Parathyroid adenoma (tissue), 2 donors: ENCODE results near the gene ADAMTS16.

Source experiments
- H2AFZ ChIP-seq: fragments of 300-600 bp; sonication (generic); one replicate; pipeline ENCODE4 v1.7.0; 2017; ENCODE audit warnings: antibody characterized with exemption, mild to moderate bottlenecking
- H3K27ac ChIP-seq: fragments of 300-600 bp; sonication (generic); one replicate; pipeline ENCODE4 v1.7.0; 2017
- H3K27me3 ChIP-seq: fragments of 300-600 bp; sonication (generic); one replicate; pipeline ENCODE4 v1.7.0; 2017; ENCODE audit warnings: low read length; ENCODE audit not compliant: control insufficient read depth, insufficient read depth
- H3K36me3 ChIP-seq: fragments of 300-600 bp; sonication (generic); one replicate; pipeline ENCODE4 v1.7.0; 2017; ENCODE audit warnings: low read length; ENCODE audit not compliant: control insufficient read depth, insufficient read depth
- H3K4me1 ChIP-seq: fragments of 300-600 bp; sonication (generic); one replicate; pipeline ENCODE4 v1.7.0; 2017; ENCODE audit warnings: control low read depth
- H3K4me2 ChIP-seq: fragments of 300-600 bp; sonication (generic); one replicate; pipeline ENCODE4 v1.7.0; 2017; ENCODE audit warnings: low read length
- H3K4me3 ChIP-seq: fragments of 300-600 bp; sonication (generic); one replicate; pipeline ENCODE4 v1.7.0; 2017; ENCODE audit warnings: low read depth, low read length
- H3K79me2 ChIP-seq: fragments of 300-600 bp; sonication (generic); one replicate; pipeline ENCODE4 v1.7.0; 2017; ENCODE audit warnings: control low read depth
- H3K9ac ChIP-seq: fragments of 300-600 bp; sonication (generic); one replicate; pipeline ENCODE4 v1.7.0; 2017; ENCODE audit warnings: mild to moderate bottlenecking
- H3K9me3 ChIP-seq: fragments of 300-600 bp; sonication (generic); one replicate; pipeline ENCODE4 v1.7.0; 2017; ENCODE audit warnings: low read length; ENCODE audit not compliant: control insufficient read depth
- CTCF ChIP-seq: fragments of 300-600 bp; sonication (generic); IDR thresholded peaks from one replicate; pipeline ENCODE4 v1.7.0; 2017; ENCODE audit warnings: antibody characterized with exemption, mild to moderate bottlenecking
- donor health status: primary hyperparathyroidism.

Gene ADAMTS16

DNA sequence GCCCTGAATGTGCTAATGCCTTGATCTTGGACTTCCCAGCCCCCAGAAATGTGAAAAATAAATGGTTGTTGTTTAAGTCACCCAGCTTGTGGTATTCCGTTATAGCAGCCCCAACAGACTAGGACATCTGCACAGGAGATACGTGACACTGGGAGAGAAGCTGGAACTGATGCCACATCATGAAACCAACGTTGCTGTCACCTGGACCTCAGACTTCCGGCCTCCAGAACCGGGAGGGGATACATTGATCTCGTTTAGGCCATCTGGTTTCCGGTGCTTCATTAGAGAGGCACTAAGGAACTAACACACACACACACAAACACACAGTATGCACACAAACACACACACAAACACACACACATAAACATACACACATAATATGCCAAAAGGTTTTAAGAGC, 207.3 kb downstream of the ADAMTS16 start:
- no peak overlapping the region for H3K27ac ChIP-seq
- no peaks in the 10 kb centered on the region for H3K9me3 ChIP-seq
- H3K4me1 ChIP-seq = no peaks in the 10 kb centered on the region
- H3K4me2 ChIP-seq = no peak overlapping the region
- H2AFZ ChIP-seq = no peak overlapping the region
- no peaks in the 10 kb centered on the region for H3K27me3 ChIP-seq
- no peaks in the 10 kb centered on the region for H3K36me3 ChIP-seq
- no peak for TF ChIP-seq CTCF
- H3K79me2 ChIP-seq = no peaks in the 10 kb centered on the region
- no peak overlapping the region for H3K4me3 ChIP-seq
- H3K9ac ChIP-seq = no peak overlapping the region

GRCh38 chr5:5348135-5348534, 208.0 kb downstream of the ADAMTS16 start:
- TF ChIP-seq CTCF = no peak
- Histone ChIP-seq H3K9ac (no peak overlapping the region), H3K4me2 (no peak overlapping the region), H3K36me3 (no peaks in the 10 kb centered on the region), H3K4me3 (no peak overlapping the region), H3K27ac (no peak overlapping the region), H3K9me3 (no peaks in the 10 kb centered on the region), H3K79me2 (no peaks in the 10 kb centered on the region), H3K27me3 (no peaks in the 10 kb centered on the region), H2AFZ (no peak overlapping the region), H3K4me1 (no peaks in the 10 kb centered on the region)

GRCh38 chr5:5348576-5348975, 208.4 kb downstream of the ADAMTS16 start:
- H3K79me2 ChIP-seq = no peaks in the 10 kb centered on the region
- H3K27ac ChIP-seq = no peak overlapping the region
- no peaks in the 10 kb centered on the region for H3K4me1 ChIP-seq
- H3K36me3 ChIP-seq = no peaks in the 10 kb centered on the region
- H3K4me3 ChIP-seq = no peak overlapping the region
- no peak overlapping the region for H3K9ac ChIP-seq
- H3K9me3 ChIP-seq = no peaks in the 10 kb centered on the region
- no peak overlapping the region for H3K4me2 ChIP-seq
- no peak for TF ChIP-seq CTCF
- H2AFZ ChIP-seq = no peak overlapping the region
- H3K27me3 ChIP-seq = no peaks in the 10 kb centered on the region

DNA sequence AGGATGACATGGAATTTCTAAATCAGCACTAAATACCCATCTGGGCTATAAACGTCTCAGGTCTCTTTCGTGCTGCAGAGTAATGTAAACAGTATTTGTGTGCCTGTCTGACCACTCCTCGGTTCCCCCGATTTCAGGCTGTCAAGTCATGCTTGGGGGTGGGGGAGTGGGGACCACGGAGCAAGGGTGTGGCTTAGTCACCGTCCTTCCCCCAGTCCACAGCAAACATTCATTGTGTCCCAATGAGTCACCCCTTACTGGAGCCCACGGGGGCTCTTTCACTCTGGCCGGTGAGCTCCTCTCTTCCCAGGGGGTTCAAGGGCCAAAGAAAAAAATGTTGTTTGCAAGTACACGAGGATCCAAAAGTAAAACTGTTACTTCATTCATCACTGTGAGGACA, 210.0 kb downstream of the ADAMTS16 start:
- Histone ChIP-seq H3K36me3 (no peaks in the 10 kb centered on the region), H2AFZ (no peak overlapping the region), H3K4me1 (no peaks in the 10 kb centered on the region), H3K4me2 (no peak overlapping the region), H3K79me2 (no peaks in the 10 kb centered on the region), H3K9me3 (no peaks in the 10 kb centered on the region), H3K9ac (no peak overlapping the region), H3K27me3 (no peaks in the 10 kb centered on the region), H3K27ac (no peak overlapping the region), H3K4me3 (no peak overlapping the region)
- no peak for TF ChIP-seq CTCF

DNA sequence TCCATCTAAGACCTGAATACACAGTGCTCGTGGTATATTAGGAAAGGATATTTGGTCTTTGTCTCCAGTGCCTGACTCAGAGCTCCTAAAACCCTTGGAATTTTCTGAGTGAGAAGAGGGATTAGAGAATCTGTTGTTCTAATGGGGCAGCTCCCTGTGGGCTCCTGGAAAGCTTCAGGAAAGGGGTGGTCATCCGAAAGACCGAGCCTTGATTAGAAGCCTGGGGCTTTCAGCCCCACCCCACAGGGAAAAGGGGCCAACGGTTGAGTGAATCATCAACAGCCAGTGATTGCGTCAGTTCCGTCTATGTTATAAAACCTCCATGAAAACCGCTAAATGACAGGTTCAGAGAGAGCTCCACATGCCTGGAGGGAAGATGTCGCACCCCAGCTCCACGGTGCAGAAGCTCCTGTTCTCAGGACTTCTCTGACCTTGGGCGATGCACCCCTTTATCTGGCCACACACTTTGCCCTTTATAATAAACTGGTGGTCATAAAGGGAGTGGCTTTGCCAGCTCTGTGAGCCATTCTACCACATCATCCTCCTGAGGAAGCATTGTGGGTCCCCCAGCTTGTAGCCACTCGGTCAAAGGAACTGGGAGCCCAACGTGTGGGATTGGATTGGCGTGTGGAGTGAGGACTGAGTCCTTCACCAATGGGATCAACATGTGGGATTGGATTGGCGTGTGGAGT, 211.3 kb downstream of the ADAMTS16 start:
- no peaks in the 10 kb centered on the region for H3K79me2 ChIP-seq

More for the DNA sequence above, 211.3 kb downstream of the ADAMTS16 start:
- H3K9ac ChIP-seq = no peak overlapping the region
- H3K27me3 ChIP-seq = no peaks in the 10 kb centered on the region
- no peaks in the 10 kb centered on the region for H3K4me1 ChIP-seq
- H3K4me2 ChIP-seq = no peak overlapping the region
- no peaks in the 10 kb centered on the region for H3K9me3 ChIP-seq
- TF ChIP-seq CTCF = no peak
- H2AFZ ChIP-seq = no peak overlapping the region
- no peak overlapping the region for H3K27ac ChIP-seq
- no peak overlapping the region for H3K4me3 ChIP-seq
- H3K36me3 ChIP-seq = no peaks in the 10 kb centered on the region
